MCF 10A (cell line): ENCODE measurements around the gene CALD1. TPM values are rescaled to one million over a fixed set of nuclear protein-coding genes. Genes with fewer than 3 reads are reported as not detected.

ENCODE experiments used
- BruUV-seq: library from RNA; stranded (reverse); fragments of 400-500 nt; replicated peaks from 2 replicates; lab custom pipeline; 2021; lab: Mats Ljungman, UMichigan
- CTCF ChIA-PET: fragments of 300-600 bp; sonication (Branson Sonifier 250); formaldehyde crosslinking; extraction: SDS; loops from one replicate; lab custom pipeline; 2021; ENCODE audit warnings: antibody characterized with exemption, inconsistent platforms; lab: Yijun Ruan, JAX
- POLR2A ChIA-PET: fragments of 300-600, 350-650 bp; sonication (Branson Sonifier 250); formaldehyde crosslinking; extraction: SDS; loops from one replicate; lab custom pipeline; 2020; ENCODE audit warnings: antibody characterized with exemption, inconsistent platforms; lab: Yijun Ruan, JAX
- DNase-seq: peaks from one replicate; pipeline ENCODE4 v3.0.0-alpha.2; 2018; ENCODE audit not compliant: unreplicated experiment
- H3K27ac Mint-ChIP-seq: one replicate; pipeline ENCODE4 v1.8.0; 2022; ENCODE audit warnings: mild to moderate bottlenecking, low read depth, mixed read lengths; ENCODE audit not compliant: unreplicated experiment
- H3K27me3 Mint-ChIP-seq: one replicate; pipeline ENCODE4 v1.8.0; 2022; ENCODE audit warnings: mixed read lengths; ENCODE audit not compliant: insufficient read depth, unreplicated experiment
- H3K36me3 Mint-ChIP-seq: one replicate; pipeline ENCODE4 v1.8.0; 2022; ENCODE audit warnings: mild to moderate bottlenecking, moderate library complexity, mixed read lengths; ENCODE audit not compliant: insufficient read depth, unreplicated experiment
- H3K4me1 Mint-ChIP-seq: one replicate; pipeline ENCODE4 v1.8.0; 2022; ENCODE audit warnings: mixed read lengths; ENCODE audit not compliant: insufficient read depth, unreplicated experiment
- H3K4me3 Mint-ChIP-seq: one replicate; pipeline ENCODE4 v1.8.0; 2022; ENCODE audit warnings: mild to moderate bottlenecking, moderate library complexity, mixed read lengths; ENCODE audit not compliant: unreplicated experiment
- H3K9me3 Mint-ChIP-seq: one replicate; pipeline ENCODE4 v1.8.0; 2022; ENCODE audit warnings: mixed read lengths; ENCODE audit not compliant: unreplicated experiment
- CTCF ChIP-seq: fragments of 200-600 bp; IDR thresholded peaks from one replicate; pipeline ENCODE4 v1.8.0; 2022; ENCODE audit warnings: antibody characterized with exemption, mild to moderate bottlenecking; ENCODE audit not compliant: unreplicated experiment
- intact Hi-C: fragments of 100-400 bp; cut with micrococcal nuclease; formaldehyde crosslinking; loops from 2 replicates; pipeline ENCODE4 v1.14.1; 2022
- total RNA-seq: library from RNA; stranded (reverse); gene quantifications from 2 replicates; pipeline ENCODE4 v1.2.3, GENCODE V29; 2022

CALD1 gene
- total RNA-seq, 1 experiment from 2014 or later = 183 TPM

GRCh38 chr7:134985894-134986362, 206.5 kb downstream of the CALD1 start:
- ChIA-PET POLR2A (interaction anchor here (0.6 to 5.2 kb wide), 14 partner anchors 11 to 528 kb away, joined by 3 to 62 read pairs (median 4); partner anchors contain the start of genes CYREN and TMEM140), CTCF (interaction anchor here (0.5 to 1.8 kb wide), 27 partner anchors 11 to 374 kb away, joined by 3 to 6 read pairs (median 4); no protein-coding TSS in a partner anchor)
- intact Hi-C loops = loop anchor here (1.0 kb wide), 1 partner anchor 184 kb away; the partner anchor contains the start of gene CYREN
- H3K4me3 Mint-ChIP-seq = peak overlapping the region; percentile 99
- no peaks in the 10 kb centered on the region for H3K27me3 Mint-ChIP-seq
- H3K36me3 Mint-ChIP-seq = no peaks in the 10 kb centered on the region
- peak overlapping the region; percentile 97 for H3K27ac Mint-ChIP-seq
- H3K9me3 Mint-ChIP-seq = no peaks in the 10 kb centered on the region
- no peak for TF ChIP-seq CTCF
- TSS peak; percentile 41 for BruUV-seq
- peaks cover 4% of the 10 kb centered on the region for H3K4me1 Mint-ChIP-seq
- no peak for DNase-seq

- Mint-ChIP-seq H3K36me3 (no peaks in the 10 kb centered on the region), H3K27me3 (no peaks in the 10 kb centered on the region), H3K4me3 (peak within 1 kb of the TSS; percentile 99), H3K9me3 (no peaks in the 10 kb centered on the region), H3K4me1 (peaks cover 4% of the 10 kb centered on the region), H3K27ac (peak within 1 kb of the TSS; percentile 97)
- BruUV-seq = TSS peak; percentile 47
- peak; percentile 54 for TF ChIP-seq CTCF
- ChIA-PET POLR2A (interaction anchor here (0.6 to 5.2 kb wide), 19 partner anchors 13 to 529 kb away, joined by 3 to 62 read pairs (median 4); partner anchors contain the start of genes BPGM, CYREN and TMEM140), CTCF (interaction anchor here (0.5 to 1.8 kb wide), 37 partner anchors 9 to 374 kb away, joined by 3 to 7 read pairs (median 4); partner anchors contain the start of gene TMEM140)
- intact Hi-C loops = loop anchor here (1.0 kb wide), 1 partner anchor 184 kb away; the partner anchor contains the start of gene CYREN
- DNase-seq = peak; percentile 95
Measured at GRCh38 chr7:134986363-134987251, 207.2 kb downstream of the CALD1 start, which contains the start of gene AGBL3. TSS of gene AGBL3 (plus strand) at chr7:134986508. CDS start at chr7:134987934, 1,426 bp downstream.

GRCh38 chr7:134988161-134988560, 208.7 kb downstream of the CALD1 start:
- DNase-seq = peak; percentile 18
- Mint-ChIP-seq H3K27me3 (no peaks in the 10 kb centered on the region), H3K4me1 (peaks cover 4% of the 10 kb centered on the region), H3K27ac (no peak overlapping the region), H3K9me3 (no peaks in the 10 kb centered on the region), H3K36me3 (peaks cover 5% of the 10 kb centered on the region), H3K4me3 (no peak overlapping the region)
- intact Hi-C loops = no loop called here
- BruUV-seq = no TSS peak
- ChIA-PET POLR2A (interaction anchor here (1.3 to 5.2 kb wide), 4 partner anchors 14 to 342 kb away, joined by 5 to 62 read pairs (median 9); partner anchors contain the start of genes BPGM and CYREN), CTCF (interaction anchor here (0.6 to 1.7 kb wide), 4 partner anchors 177 to 222 kb away, joined by 3 to 5 read pairs (median 4); no protein-coding TSS in a partner anchor)
- no peak for TF ChIP-seq CTCF
